Measurements from ENCODE around the gene OR2AG1.

OR2AG1 gene, protein sequence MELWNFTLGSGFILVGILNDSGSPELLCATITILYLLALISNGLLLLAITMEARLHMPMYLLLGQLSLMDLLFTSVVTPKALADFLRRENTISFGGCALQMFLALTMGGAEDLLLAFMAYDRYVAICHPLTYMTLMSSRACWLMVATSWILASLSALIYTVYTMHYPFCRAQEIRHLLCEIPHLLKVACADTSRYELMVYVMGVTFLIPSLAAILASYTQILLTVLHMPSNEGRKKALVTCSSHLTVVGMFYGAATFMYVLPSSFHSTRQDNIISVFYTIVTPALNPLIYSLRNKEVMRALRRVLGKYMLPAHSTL

DNA sequence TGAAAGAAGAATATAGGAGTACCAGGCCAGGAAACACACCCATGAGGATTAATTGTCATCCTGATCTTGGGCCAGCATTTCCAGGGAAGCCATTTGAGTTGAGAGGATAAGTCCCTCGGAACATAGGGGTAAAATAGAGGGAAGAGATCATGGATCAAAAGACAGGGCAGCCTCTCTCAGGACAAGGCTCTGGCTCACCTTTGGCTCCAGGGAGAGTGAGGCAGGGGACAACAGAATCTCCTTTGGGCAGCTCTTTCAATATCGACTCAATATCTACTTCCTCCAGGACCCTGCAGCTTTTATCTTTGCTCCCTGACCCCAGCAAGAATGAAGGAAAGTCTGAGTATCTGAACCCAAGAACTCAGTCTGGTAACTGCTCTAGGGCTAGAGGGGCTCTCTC, at the start of gene OR2AG1:
TSS of gene OR2AG1 (plus strand) at position 301 of the 400 bp plus-strand sequence. CDS start 2,018 bp downstream, outside the sequence.
- FAIRE-seq = no peak
- no peak for DNase-seq (ENCODE audit: insufficient read length, low spot score)

DNA sequence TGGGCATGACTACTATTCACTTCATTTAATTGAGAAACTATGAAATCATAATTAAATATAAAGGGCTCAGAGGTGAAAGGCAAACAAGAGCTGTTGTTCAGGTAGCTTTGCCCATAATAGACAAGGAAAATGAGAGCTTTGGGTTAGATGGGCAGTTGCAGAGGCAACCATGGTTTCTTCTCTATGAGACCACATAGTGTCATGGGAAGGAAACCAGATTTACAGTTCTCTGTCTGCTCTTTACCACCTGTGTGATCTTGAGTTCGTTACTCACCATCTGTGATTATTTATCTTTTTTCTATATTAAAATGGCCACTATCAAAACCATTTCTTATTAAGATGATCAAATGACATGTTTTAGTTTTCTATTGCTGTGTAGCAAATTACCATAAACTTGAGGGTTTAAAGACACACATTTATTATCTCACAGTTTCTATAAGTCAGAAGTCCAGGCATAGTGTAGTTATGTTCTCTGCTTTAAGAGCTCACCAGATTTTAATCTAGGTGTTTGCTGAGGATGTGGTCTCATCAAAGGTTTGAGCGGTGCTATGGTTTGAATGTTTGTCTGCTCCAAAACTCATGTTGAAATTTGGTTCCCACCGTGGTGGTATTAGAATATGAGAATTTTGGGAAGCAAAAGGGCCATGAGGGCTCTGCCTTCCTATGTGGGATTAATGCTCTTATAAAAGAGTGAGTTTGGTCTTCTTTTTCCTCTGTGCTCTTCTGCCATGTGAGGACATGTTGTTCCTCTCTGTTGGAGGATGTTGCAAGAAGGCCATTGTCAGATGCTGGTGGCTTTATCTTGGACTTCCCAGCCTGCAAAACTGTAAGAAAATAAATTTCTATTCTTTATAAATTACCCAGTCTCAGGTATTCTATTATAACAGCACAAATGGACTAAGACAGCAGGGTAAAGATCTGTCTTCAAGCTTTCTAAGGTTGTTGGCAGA, 49.2 kb upstream of the OR2AG1 start:
- no peak for FAIRE-seq
- DNase-seq (ENCODE audit: insufficient read length, low spot score) = no peak

DNA sequence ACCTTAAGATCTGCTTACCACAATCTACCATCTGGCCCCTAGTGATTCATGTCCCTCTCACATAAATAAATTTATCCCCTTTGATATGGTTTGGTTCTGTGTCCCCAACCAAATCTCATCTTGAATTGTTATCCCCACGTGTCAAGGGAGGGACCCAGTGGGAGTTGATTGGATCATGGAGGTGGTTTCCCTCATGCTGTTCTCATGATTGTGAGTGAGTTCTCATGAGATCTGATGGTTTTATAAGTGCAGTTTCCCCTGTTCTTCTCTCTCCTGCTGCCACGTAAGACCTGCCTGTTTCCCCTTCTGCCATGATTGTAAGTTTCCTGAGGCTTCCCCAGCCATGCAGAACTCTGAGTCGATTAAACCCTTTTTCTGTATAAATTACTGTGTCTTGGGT, 48.2 kb upstream of the OR2AG1 start:
- DNase-seq (ENCODE audit: insufficient read length, low spot score) = no peak
- FAIRE-seq = no peak

DNA sequence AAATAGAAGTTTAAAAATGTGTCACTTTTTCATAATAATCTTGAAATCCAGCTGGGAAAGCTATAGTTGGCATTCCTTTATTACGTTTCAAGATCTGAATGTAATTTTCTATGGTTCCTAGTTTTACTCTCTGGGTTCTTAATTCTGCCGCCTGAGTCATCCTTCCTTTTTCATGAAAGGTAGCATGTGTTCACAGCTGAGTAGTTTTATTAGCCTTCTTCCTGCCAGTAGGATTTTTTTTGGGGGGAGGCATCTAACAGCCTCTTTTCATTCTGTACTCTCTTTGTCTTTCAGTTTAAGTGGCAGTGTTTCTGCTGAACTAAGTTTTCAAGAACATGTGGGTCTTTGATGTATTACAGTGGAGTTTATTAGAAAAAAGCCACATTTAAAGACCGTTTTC, 47.5 kb upstream of the OR2AG1 start:
- DNase-seq (ENCODE audit: insufficient read length, low spot score) (no peak), FAIRE-seq (no peak)

DNA sequence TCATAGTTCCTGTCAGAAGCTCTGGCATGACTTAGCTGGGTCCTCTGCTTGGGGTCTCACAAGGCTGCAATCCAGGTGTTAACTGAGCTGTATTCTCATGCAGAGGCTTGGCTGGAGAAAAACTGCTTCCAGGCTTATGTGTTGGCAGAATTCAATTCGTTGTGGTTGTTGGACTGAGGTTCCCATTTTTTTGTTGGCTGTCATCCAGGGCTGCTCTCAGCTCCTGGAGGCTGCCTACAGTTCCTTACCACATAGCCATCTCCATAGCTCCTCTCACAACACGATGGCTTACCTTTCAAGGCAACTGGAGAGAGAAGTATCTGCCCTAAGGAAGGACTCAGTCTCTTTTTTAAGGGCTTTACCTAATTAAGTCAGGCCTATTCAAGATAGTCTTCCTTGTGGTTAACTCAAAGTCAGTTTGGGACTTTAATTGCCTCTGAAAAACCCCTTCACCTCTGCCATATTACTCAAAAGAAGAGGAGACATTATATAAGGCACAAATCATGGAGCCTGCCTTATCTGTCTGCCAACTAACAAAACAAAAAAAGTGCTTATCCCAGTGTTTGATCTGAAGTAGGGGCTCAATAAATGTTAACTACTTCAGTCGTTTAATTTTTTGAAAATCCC, 46.2 kb upstream of the OR2AG1 start:
- FAIRE-seq = no peak
- no peak for DNase-seq (ENCODE audit: insufficient read length, low spot score)

DNA sequence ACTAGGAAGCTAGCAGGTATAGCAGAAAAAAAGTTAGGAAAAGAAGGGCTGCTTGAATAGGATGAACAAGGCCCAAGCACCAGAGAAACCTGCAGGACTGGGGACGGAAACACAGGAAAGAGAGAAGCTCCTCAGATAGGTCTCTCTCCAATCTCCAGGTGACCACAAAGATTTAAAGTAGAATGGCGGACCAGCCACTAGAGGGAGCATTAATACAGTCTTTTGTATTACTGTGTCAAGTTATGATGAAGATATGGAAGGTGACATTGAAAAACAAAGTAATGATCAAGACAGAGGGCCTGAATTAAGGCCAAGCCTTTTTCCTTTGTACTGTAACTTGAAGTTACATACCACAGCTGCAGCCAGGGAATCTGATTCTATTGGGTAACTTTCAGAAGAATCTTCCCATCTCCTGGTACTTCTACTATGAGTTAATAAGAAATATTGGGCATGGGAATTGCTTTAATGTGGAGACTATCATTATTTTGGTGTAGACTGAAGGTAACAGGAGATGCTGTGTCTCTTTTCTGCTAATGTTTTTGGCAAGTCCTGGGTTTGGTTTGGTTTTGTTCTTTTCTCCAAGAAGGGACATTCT, 44.9 kb upstream of the OR2AG1 start:
- DNase-seq (ENCODE audit: insufficient read length, low spot score) = no peak
- peak; percentile 94 for FAIRE-seq

DNA sequence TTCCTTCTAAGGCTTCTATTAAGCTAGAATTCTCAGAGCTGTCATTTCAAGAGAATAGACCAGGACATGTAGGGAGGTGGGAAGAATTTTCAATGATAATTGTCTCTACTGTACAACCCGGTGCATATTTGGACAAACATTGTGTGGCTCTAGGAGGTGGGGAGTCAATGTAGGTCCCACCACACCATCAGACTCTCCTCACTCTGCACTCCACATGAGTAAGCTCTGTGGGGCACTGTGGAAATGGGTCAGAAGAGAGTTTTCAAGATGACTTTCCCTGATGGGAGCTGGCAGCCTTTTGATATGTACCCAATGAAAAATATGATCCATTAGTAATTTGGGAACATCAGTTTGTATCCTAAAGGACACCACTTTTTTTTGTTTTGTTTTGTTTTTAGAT, 44.2 kb upstream of the OR2AG1 start:
- DNase-seq (ENCODE audit: insufficient read length, low spot score) (no peak), FAIRE-seq (no peak)

DNA sequence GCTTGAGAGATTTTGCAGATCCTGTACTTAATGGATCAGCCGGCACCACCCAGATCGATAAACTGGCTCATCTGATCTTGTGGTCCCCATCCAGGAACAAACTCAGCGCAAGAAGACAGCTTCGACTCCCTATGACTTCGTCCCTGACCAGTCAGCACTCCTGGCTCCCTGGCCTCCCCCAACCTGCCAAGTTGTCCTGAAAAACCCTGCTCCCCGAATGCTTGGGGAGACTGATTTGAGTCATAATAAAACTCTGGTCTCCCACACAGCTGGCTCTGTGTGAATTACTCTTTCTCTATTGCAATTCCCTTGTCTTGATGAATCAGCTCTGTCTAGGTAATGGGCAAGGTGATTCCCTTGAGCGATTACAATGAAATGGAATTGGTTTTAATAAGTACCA, 40.6 kb upstream of the OR2AG1 start:
- no peak for DNase-seq (ENCODE audit: insufficient read length, low spot score)
- no peak for FAIRE-seq

DNA sequence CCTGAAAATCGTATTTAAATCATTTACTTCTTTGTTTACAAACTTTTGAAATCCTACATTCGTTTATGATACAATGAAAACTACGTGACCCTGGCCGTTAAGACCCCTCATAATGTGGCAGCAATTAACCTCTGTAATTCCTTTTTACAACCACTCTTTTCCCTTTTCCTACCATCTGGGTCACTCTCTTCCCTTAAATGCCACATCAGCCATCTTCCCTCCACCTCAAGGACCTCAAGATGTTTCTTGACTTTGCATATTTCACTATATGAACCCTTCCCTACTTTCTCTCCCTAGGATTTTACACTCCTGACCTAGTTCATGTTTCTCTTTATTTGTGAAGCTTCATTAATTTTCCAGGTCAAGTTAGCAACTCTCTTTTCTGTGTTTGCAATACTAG, 37.8 kb upstream of the OR2AG1 start:
- DNase-seq (ENCODE audit: insufficient read length, low spot score) (no peak), FAIRE-seq (no peak)

DNA sequence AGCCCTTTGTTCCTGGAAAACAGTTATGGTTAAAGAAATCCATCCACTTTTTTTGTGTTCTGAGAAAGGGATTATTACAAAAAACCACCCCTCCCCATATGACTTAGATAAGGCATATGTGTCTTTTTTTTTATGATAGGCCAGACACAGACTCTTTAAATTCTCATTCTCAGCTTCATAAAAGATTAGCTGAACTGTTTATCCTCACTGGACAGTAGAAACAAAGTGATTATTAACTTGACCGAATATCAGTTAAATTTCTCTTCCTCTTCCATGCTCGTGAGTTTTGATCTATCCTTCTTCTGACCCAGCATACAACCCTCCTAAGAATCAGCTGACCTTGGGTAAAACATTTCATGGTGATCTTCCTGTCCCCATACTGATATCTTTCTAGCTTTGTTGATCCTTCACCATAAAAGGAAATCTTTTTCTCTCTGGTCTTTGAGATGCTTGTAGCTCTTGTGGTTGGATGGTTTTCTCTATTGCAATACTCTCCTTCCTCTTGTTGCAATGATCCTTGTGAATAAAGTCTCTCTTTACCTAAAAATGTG, 37.3 kb upstream of the OR2AG1 start:
- FAIRE-seq (no peak), DNase-seq (ENCODE audit: insufficient read length, low spot score) (peak; percentile 12)

DNA sequence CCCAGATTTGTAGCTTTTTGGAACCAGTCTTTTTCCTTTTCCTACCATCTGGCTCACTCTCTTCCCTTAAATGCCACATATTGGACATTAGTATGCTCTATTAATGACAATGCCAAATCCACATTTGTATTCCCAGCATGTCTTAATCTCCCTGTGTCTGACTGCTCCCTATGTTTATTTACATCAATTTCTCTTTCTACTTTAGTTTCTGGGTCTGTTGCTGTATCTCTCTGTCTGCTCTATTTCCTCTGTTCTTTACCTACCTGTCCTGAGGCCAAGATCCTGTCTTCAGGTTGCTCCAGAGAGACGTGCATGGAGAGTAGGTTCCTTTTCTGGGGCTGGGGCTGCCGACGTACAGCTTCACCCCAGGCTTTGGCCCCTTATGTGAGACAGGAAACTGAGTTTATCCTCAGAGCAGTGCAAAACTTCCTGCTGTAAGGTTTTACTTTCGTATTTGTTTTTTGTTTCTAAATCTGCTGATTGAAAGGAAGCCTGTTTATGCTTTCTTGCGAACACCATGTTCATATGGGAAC, 36.7 kb upstream of the OR2AG1 start:
- DNase-seq (ENCODE audit: insufficient read length, low spot score) = peak; percentile 35
- peak; percentile 98 for FAIRE-seq

DNA sequence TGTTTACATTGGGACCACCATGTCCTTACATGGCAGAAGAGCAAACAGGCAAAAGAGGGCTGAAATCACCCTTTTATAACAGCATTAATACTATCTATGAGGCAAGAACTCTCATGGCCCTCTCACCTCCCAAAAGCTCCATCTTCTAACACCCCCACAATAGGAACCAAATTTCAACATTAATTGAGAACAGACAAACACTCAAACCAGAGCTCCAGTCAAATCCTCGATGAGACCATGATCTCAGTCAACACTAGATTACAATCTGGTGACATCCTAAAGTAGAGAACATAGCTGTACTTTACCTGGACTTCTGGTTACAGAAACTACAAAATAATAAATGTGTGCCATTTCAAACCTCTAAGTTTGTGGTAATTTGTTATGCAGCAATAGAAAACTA, 36.2 kb upstream of the OR2AG1 start:
- no peak for FAIRE-seq

DNA sequence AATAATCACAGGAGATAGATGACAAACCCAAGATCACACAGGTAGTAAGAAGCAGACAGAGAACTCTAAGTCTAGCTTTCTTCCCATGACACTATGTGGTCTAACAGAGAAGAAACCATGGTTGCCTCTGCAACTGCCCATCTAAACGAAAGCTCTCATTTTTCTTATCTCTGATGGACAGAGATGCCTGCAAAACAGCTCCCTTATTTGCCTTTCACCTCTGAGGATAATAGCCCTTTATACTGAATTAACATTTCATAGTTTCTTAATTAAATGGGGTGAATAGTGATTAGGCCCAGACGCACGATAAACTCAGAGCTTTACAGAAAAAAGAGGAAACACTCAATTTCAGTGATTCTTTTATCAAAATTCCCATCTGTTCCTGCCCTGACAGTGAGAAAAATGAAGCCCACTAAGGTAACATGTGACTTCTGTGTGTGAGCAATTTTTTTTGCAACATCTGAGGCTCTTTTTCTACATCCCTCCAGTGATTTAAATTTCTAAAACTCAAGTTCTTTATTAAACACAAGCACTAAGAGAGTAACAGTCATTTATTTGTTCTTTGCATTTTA, 35.6 kb upstream of the OR2AG1 start:
- DNase-seq (ENCODE audit: insufficient read length, low spot score) = no peak
- peak; percentile 82 for FAIRE-seq

More for the DNA sequence above, 36.2 kb upstream of the OR2AG1 start:
- DNase-seq (ENCODE audit: insufficient read length, low spot score) = no peak

DNA sequence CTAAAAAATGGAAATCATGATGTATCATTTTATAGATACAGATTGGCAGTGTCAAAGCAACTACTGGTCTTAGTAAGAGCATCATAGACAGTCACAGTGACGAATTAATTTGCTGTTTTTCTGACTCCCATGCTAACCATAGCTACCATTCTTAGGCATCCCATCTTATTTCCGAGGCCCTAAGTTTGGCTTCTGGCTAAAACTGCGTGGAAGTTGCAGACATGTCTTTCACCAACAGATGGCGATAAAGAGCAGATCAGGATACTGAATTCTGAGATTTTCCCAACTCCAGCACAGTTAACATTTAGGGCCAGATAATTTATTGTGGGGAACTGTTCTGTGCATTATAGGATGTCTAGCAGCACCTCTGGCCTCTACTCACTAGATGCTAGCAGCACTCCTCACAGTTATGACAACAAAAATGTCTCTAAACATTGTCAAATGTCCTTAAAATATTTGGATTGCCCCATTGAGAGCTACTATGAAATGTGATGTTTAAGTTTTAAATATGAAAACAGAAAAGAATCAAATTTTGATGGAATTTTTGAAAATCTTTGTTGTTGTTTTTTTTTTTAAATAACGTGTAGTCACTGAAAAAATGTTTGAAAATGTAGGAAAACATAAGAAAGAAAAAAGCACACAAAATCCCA, 27.4 kb upstream of the OR2AG1 start:
- peak; percentile 96 for FAIRE-seq
- peak; percentile 26 for DNase-seq (ENCODE audit: insufficient read length, low spot score)

DNA sequence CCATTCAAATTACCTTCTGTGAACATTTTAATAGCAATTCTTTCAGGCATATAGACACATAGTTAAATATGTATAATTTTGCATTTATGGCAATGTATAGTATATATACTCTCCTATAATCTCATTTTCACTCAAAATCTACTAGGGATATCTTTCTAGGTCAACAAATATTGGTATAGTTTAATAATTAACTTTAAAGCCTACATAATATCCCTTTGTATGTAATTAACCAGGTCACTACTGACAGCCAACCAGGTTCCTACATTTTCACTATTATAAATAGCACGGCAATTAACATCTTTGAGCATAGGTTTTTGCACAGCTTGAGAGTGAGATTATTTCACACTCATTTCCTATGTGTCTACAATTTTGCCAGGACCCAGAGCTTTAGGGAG, 26.9 kb upstream of the OR2AG1 start:
- no peak for FAIRE-seq
- DNase-seq (ENCODE audit: insufficient read length, low spot score) = no peak

DNA sequence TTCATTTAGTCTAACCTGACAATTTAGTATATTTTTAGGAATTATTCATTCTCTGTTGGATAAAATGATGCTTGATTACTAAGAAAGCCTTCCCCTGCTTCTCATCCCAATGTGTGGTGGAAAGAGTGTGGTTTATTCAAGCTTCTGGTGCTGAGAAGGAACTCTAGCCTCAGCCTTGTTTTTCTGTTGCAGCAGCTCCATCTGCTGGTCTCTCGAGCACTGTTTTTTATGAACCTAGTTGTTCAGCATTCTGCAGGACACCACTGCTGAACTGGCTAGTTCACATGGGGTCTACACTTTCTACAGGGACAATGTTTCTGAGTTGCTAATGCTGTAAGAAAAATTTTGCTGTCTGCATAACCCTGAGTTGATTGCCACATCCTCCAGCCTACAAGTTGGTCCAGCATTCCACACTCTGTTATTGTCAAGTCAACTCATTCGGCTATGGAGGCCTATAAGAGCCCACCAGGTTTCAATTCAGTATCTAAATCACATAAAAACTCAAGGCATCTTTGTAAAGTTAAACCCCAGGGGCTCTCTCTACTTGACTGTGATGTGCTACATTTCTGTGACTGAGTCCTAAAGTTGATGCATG, 25.4 kb upstream of the OR2AG1 start:
- DNase-seq (ENCODE audit: insufficient read length, low spot score) (peak; percentile 15), FAIRE-seq (peak; percentile 90)

DNA sequence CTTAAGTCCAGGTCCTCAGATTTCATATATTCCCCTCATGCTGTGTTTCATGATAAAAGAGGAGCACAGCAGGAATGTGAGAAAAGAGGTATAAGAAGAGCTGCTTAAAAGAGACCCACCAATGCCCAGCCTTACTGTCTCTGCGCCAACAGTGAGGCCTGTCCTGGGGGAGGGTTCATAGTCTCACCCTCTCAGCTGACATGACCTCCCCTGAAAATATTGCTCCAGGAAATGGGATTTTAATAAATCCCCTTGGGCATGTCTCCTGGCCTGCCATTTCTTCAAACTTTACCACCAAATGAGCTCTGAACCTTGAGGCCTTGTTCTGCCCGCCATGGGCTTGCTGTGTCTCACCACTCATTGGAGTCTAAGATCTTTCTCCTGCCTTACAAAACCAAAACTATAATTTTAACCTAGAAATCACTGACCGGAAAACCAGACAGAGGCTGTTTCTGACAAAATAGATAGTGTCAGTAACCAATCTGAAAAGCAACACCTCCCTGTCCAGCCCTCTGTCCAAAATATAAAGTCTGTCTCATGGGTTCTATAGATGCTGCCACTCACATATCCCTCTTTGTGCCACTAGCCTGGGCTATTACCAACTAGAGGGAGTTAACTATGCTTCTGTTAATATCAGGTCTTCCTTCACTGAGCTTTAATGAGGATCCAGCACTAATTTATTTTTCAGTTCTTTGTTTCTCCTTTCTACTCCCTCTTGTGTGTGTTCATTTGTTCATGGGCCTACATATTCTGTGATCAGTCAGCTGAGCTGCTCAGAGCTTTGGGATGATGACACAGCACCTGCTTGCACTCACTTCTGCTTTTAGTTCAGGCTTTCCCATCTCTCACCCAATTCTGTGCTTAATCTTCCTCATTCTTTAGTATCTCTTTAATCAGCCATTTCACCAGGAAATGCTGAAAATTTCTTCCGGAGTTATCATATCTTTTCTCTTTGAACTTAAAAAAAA, 10.6 kb upstream of the OR2AG1 start, which contains the start of gene OR2AG2:
TSS of gene OR2AG2 (minus strand) at position 51 of the 968 bp plus-strand sequence. CDS start 3,019 bp downstream, outside the sequence.
- DNase-seq (ENCODE audit: insufficient read length, low spot score) (peak; percentile 9), FAIRE-seq (peak; percentile 75)

DNA sequence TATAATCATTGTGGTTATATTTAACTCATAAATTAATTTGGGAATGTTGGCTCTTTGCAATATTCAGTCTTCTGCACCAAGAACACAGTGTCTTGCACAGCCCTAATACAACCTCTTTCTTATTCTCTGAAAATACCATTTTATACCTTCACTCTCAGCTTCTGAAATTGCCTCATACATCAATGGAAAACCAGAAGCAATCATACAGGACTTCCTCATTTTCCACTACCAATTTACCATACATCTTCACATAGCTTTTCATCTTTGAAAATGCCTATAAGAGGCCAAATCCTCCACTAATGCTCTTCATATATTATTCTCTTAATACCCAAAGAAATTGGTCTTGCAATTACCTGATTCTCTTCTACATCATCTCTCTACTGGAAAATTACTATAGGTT, 4.3 kb upstream of the OR2AG1 start:
- FAIRE-seq (no peak), DNase-seq (ENCODE audit: insufficient read length, low spot score) (no peak)

Data from GM19239 (cell line).